Mononuclear cell (primary cell): ENCODE results near the gene OR3A3. TPM values are rescaled to one million over a fixed set of nuclear protein-coding genes. Genes with fewer than 3 reads are reported as not detected.
"Not testable (repeated sequence)": the region's sequence is repeated elsewhere in the genome, so short reads cannot be mapped to it uniquely, and the experiment has no call there.

ENCODE experiments used
- H3K27me3 ChIP-seq: 2 replicates; pipeline ENCODE4 v1.6.0; 2011; ENCODE audit warnings: low read length, control low read depth; ENCODE audit not compliant: insufficient read depth
- H3K4me1 ChIP-seq: 2 replicates; pipeline ENCODE4 v1.5.1; 2011; ENCODE audit warnings: mild to moderate bottlenecking, low read length, control low read depth; ENCODE audit not compliant: insufficient read depth
- H3K4me3 ChIP-seq: 2 replicates; pipeline ENCODE4 v1.5.1; 2011; ENCODE audit warnings: mild to moderate bottlenecking, low read length, moderate library complexity
- H3K9me3 ChIP-seq: 2 replicates; pipeline ENCODE4 v1.5.1; 2011; ENCODE audit warnings: low read depth, mild to moderate bottlenecking, control low read depth, low read length
- total RNA-seq: library from RNA; depleted of rRNA; stranded (reverse); fragments of >200 nt; gene quantifications from one replicate; pipeline ENCODE4 v1.2.3, GENCODE V29; 2012

Gene OR3A3
- total RNA-seq, 1 donor = not detected

DNA sequence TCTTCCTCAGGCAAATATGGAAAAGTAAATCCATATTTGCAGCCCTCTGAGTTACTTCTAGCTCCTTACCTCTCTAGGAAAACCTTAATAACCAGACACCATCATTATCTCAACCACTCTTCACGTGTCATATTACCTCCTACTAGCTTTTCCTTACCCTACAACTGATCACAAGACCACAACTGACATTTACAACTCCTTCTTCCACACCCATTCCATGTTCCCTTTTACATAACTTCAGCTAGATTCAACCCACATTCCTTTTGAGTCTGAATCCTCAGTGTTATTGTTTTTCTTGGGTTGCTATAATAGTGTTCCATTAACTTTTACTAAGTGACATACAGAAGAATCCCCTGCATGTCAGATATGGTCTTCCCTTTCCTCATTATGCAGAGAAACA, 27.2 kb downstream of the OR3A3 start:
- no peaks in the 10 kb centered on the region for H3K4me1 ChIP-seq
- H3K4me3 ChIP-seq = no peak overlapping the region
- H3K27me3 ChIP-seq = peaks cover 6% of the 10 kb centered on the region
- H3K9me3 ChIP-seq = no peaks in the 10 kb centered on the region

DNA sequence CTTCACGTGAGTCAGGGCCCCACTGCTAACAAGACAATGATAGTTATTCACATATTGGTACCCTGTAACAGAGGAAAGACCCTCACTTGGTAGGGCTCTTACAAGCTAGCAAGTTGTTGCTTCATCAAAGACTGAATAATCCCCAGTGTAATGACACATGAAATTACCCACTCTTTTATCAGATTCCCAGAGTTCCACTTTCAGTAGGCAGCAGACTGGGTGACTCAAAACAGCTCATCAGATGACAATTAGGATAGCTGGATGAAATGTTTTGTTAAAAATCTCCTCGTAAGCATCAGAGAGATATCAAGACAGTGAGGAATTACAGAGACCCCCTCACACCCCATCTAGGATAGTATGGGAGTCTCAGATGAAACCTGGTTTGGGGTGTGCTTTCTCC, 29.3 kb downstream of the OR3A3 start:
- Histone ChIP-seq H3K4me3 (no peak overlapping the region), H3K27me3 (peaks cover 9% of the 10 kb centered on the region), H3K4me1 (no peaks in the 10 kb centered on the region), H3K9me3 (no peaks in the 10 kb centered on the region)

DNA sequence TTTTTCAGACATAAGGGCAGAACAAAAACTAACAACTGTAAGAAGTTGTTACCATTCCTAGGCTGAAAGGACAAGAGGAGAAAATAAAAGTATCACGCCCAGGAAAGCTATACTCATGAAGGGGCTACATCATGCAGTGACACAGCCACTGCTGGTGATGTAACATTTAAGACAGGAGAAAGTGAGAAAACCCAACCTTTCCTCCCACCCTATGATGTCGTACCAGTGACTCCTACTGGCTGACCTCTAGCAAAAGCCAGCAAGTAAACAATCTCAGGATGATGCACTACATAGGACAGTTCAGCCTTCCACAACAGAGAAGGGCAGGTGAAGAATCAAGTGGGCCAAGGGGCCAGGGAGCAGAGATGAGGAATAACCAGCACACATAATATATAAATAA, 36.5 kb downstream of the OR3A3 start:
- no peak overlapping the region for H3K4me3 ChIP-seq
- no peaks in the 10 kb centered on the region for H3K4me1 ChIP-seq
- H3K9me3 ChIP-seq = no peaks in the 10 kb centered on the region
- H3K27me3 ChIP-seq = peaks cover 6% of the 10 kb centered on the region

DNA sequence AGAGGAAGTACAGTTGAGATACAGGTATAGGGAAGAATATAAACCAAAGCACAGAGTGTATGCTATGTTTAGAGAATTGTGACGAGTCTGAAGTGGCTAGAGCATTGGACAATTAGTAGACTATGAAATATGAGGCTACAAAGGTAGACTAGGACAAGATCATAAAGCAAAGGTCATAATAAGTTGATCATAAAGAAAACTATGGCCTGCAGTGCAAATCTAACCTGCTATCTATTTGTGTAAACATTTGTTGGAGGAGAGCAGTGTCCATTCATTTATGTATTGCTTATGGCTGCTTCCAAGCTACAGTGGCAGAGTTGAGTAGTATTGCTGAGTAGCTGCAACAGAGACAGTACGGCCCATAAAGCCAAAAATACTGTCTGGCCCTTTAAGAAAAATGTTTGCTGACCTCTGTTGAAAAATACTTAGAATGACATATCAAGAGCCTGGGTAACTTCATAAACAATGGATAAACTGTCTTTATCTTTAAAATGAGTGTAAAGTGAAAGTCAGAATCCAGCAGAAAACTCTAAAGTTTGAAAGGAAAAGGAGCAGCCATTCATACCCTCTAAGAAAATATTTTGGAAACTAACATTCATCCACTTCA, 37.0 kb downstream of the OR3A3 start:
- H3K9me3 ChIP-seq = no peaks in the 10 kb centered on the region
- H3K27me3 ChIP-seq = peaks cover 3% of the 10 kb centered on the region
- H3K4me1 ChIP-seq = no peaks in the 10 kb centered on the region
- H3K4me3 ChIP-seq = no peak overlapping the region

DNA sequence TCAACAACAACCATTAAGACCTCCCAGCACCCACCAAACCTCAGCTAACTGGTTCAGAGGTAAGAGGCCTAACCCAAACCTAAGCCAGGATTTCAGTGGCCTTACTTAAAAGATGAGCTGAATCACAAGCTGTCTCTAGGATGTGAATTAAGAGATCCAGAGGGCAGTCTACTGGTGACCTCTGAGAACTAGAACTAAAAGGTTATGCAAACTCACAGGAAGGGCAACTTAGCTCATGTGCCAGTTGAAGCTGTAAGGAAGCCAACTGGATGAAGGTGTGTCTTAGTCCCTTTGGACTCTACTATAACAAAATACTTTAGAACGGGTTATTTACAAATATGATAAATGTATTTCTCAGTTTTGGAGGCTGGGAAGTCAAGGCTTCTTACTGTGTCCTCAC, 55.2 kb downstream of the OR3A3 start:
- H3K4me3 ChIP-seq, H3K9me3 ChIP-seq, H3K27me3 ChIP-seq, H3K4me1 ChIP-seq: not testable (repeated sequence)

DNA sequence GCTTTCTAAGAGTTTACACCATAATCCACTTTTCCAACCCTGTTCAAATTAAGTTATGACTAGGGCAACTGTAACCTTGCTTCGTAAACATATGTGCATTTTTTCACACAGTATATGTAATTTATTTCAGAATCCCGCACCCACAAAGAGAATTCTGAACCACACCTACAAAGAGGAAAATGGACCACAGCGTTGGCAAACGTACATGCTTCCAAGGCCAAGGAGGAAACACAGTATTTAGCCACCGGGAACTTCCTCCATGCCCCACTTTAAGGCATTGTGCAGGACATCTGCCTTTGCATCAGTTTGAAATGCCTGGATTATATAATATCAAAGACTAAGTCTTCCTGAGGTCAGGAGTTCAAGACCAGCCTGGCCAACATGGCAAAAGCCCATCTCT, 58.4 kb downstream of the OR3A3 start:
- no peaks in the 10 kb centered on the region for H3K4me1 ChIP-seq
- H3K27me3 ChIP-seq = peaks cover 3% of the 10 kb centered on the region
- H3K9me3 ChIP-seq = no peaks in the 10 kb centered on the region
- H3K4me3 ChIP-seq = no peak overlapping the region

DNA sequence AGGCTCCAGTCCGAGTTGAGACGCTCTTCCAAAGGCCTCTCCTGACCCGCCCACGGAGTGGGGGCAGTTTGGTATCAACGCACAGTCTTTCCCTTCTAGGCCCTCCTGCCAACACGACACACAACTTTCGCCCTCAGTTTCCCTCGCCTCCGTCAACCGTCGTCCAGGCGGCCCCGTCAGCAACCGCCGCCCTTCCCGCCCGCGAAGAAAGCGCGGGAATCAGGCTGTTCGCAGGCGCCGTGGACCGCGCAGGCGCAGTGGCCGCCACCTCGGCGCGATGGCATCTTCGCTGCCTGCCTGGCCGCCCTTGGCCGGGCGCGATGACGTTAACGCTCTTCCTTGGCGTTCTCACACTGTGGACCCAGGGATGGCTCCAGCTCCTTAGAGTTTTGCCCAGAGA, 60.4 kb downstream of the OR3A3 start, which contains the start of gene SPATA22:
Gene SPATA22, minus strand, starts transcription at position 221 of the 400 bp plus-strand sequence. CDS start 2,494 bp downstream, outside the sequence.
- no peaks in the 10 kb centered on the region for H3K9me3 ChIP-seq
- H3K4me3 ChIP-seq = no peak within 1 kb of the TSS
- H3K27me3 ChIP-seq = peaks cover 3% of the 10 kb centered on the region
- H3K4me1 ChIP-seq = no peaks in the 10 kb centered on the region

DNA sequence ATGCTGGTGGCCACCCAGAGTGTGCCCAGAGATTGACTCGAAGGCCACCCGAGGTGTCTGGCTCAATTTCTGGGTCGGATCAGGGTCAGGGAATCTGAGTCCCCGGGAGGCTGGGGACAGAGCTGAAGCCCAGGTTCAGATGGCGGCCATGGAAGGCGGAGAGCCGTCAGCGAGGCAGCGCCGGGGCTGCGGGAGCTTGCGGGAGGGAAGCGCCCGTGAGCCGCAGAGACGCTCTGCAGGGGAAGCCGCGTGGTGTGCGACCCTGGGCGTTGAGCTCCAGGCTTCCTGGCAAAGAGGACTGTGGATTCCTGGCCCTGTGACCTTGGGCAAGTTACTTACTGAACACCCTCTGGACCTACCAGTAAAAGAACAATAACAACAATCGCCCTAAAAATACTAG, 61.0 kb downstream of the OR3A3 start:
- Histone ChIP-seq H3K27me3 (peaks cover 3% of the 10 kb centered on the region), H3K9me3 (no peaks in the 10 kb centered on the region), H3K4me3 (no peak overlapping the region), H3K4me1 (no peaks in the 10 kb centered on the region)

Other genes starting within 250 kb of the OR3A3 start
- gene OR1A2, start 213.9 kb upstream of the OR3A3 start, total RNA-seq = not detected
- gene OR1A1, start 203.7 kb upstream of the OR3A3 start, total RNA-seq = not detected
- not detected for gene OR3A1, start 113.0 kb upstream of the OR3A3 start, total RNA-seq
- 0.63 TPM for gene OR3A2, start 25.1 kb upstream of the OR3A3 start, total RNA-seq
- 0.10 TPM for gene OR1E1, start 13.0 kb upstream of the OR3A3 start, total RNA-seq
- gene OR1E2, start 22.5 kb downstream of the OR3A3 start, total RNA-seq = not detected
- gene SPATA22, start 60.4 kb downstream of the OR3A3 start, total RNA-seq = not detected
- gene ASPA, start 64.6 kb downstream of the OR3A3 start, total RNA-seq = not detected
- gene TRPV3, start 146.4 kb downstream of the OR3A3 start, total RNA-seq = 0.21 TPM
- 1.2 TPM for gene TRPV1, start 198.0 kb downstream of the OR3A3 start, total RNA-seq
- gene SHPK, start 224.9 kb downstream of the OR3A3 start, total RNA-seq = 4.7 TPM
- gene CTNS, start 225.4 kb downstream of the OR3A3 start, total RNA-seq = 4.5 TPM